Lung (tissue), 12 donors: Measurements from ENCODE around the gene ZNF678. TPM values are rescaled to one million over a fixed set of nuclear protein-coding genes. Genes with fewer than 3 reads are reported as not detected.

ENCODE experiments used
- ATAC-seq: fragments of 200-7000 bp; cut with Tn5 transposase; one replicate; pipeline ENCODE4 v1.9.1; 2020; ENCODE audit warnings: moderate number of reproducible peaks; ENCODE audit not compliant: insufficient read depth, low FRiP score
- DNase-seq, 3 donors: peaks; one replicate each; pipeline ENCODE4 v3.0.0-alpha.2; 2013 to 2017
- H3K27ac ChIP-seq, 2 donors: one replicate each; pipeline ENCODE4 v1.5.1; 2013; ENCODE audit warnings: mild to moderate bottlenecking in 2 of 2, moderate library complexity in 2 of 2, control low read depth in 1 of 2, inconsistent platforms in 1 of 2, low read depth in 1 of 2, low read length in 1 of 2
- H3K27me3 ChIP-seq, 3 donors: one replicate each; pipeline ENCODE4 v1.5.1; 2013; ENCODE audit warnings: low read length in 2 of 3; ENCODE audit not compliant: control insufficient read depth in 3 of 3, insufficient read depth in 3 of 3
- H3K36me3 ChIP-seq, 4 donors: one replicate each; pipeline ENCODE4 v1.5.1; 2013; ENCODE audit warnings: low read length in 4 of 4, mild to moderate bottlenecking in 1 of 4, moderate library complexity in 1 of 4; ENCODE audit not compliant: control insufficient read depth in 4 of 4, insufficient read depth in 4 of 4
- H3K4me1 ChIP-seq, 5 donors: one replicate each; pipeline ENCODE4 v1.5.1; 2013; ENCODE audit warnings: low read length in 5 of 5, mild to moderate bottlenecking in 2 of 5, moderate library complexity in 1 of 5; ENCODE audit not compliant: control insufficient read depth in 5 of 5, insufficient read depth in 5 of 5
- H3K4me3 ChIP-seq: one replicate; pipeline ENCODE4 v1.5.1; 2013; ENCODE audit warnings: mild to moderate bottlenecking, control low read depth, moderate library complexity
- H3K9ac ChIP-seq, 2 donors: one replicate each; pipeline ENCODE4 v1.5.1; 2013; ENCODE audit warnings: low read length in 2 of 2, control low read depth in 1 of 2; ENCODE audit not compliant: insufficient read depth in 1 of 2
- H3K9me3 ChIP-seq, 4 donors: one replicate each; pipeline ENCODE4 v1.5.1; 2013; ENCODE audit warnings: low read length in 3 of 4, mild to moderate bottlenecking in 1 of 4, moderate library complexity in 1 of 4; ENCODE audit not compliant: control insufficient read depth in 4 of 4, insufficient read depth in 3 of 4
- CTCF ChIP-seq: IDR thresholded peaks from 2 replicates; pipeline ENCODE4 v1.5.1; 2012; ENCODE audit warnings: mild to moderate bottlenecking; ENCODE audit errors: control extremely low read depth, extremely low read depth
- WGBS, 2 donors: extraction: QIAGEN DNeasy Blood & Tissue Kit; methylation state at CpG; one replicate each; pipeline ENCODE4 v1.1.7; 2013; 5-methylcytosine and 5-hydroxymethylcytosine counted together
- polyA plus RNA-seq, 2 donors: library from polyadenylated mRNA; stranded (reverse); fragments of 200-250 nt; gene quantifications; one replicate each; pipeline ENCODE4 v1.2.1, GENCODE V29; 2013
- total RNA-seq, 2 donors: library from RNA; depleted of rRNA in 1 of 2; stranded (reverse); fragments of >200 nt in 1 of 2; gene quantifications; one replicate each; pipeline ENCODE4 v1.2.1, GENCODE V29; 2014 to 2021
- donor health status: control.
- donor health status: control.
- donor health status: Bipolar disorder and iron deficiency.
- donor health status: healthy.
- donor health status: DM: yes; HTN: yes; CAD: no.

The ZNF678 gene
- total and polyA plus RNA-seq, 4 donors = 1.8 to 50.7 (median 4.7) TPM

- ATAC-seq = no peak
- Histone ChIP-seq H3K4me3 (no peak overlapping the region), H3K4me1 (peaks cover 0 to 2% (median 0%) of the 10 kb centered on the region in 5 donors), H3K9ac (no peak overlapping the region), H3K36me3 (peaks cover 9 to 45% (median 13%) of the 10 kb centered on the region in 4 donors), H3K9me3 (peaks cover 0 to 52% (median 25%) of the 10 kb centered on the region in 4 donors), H3K27me3 (no peaks in the 10 kb centered on the region), H3K27ac (no peak overlapping the region)
- no peak for TF ChIP-seq CTCF
- 91 to 93% methylated on average over 1 of the region's 1 CpG for WGBS, 2 donors
- no peak for DNase-seq
These were observed 50.2 kb downstream of the ZNF678 start for GRCh38 chr1:227613526-227613925.

DNA sequence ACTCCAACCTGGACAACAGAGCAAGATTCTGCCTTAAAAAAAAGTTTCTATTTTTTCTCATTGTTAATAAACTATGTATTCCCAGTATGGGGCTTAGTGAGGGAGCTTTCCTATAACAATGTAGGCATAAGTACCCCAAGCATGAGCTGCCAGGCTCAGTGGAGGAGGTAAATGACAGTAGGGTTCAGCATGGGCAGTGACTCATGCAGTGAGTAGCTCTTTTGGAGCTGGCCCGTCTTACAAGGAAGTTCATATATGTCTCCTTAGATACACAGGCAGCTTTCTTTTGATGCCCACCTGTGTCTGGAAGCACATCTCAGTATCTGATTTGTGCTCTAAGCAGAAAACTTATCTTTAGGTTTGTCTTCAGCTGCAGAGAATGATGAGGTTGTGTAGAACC is 57.9 kb downstream of the ZNF678 start:
- WGBS, 2 donors = 96 to 100% methylated on average over 1 of the region's 1 CpG
- DNase-seq = no peak

DNA sequence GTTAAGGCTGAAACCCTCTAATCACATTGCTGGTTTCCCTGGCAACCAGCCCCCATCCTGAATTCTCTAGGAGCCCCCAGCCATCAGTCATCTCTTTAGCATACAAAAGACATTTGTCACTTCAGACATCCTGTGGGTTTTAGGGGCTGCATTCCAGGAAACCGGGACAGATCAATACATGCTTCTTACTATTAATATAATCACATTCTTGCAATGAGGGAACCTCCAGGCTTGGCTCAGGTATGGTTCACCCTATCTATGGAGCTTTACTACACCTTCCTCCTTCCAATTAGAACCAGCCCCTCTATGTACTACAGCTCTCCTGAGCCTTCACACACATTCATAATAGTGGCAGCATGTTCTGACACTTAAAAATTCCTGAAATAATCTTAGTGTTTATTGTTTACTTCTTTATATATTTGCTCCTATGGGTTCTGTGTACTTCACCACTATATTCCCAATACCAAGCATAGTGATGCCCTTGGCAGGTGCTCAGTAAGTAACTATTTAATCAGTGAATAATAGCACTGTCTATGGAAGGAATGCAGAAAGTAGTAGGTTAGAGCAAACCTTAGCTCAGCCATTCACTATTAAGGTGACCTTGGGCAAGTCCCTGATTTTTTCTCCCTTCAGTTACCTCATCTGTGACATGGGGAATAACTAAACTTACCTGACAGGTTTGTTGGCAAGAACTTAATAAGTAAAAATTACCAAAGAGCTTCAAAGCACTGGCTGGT is 59.6 kb downstream of the ZNF678 start:
- Histone ChIP-seq H3K9ac (no peak overlapping the region), H3K9me3 (peaks cover 0 to 33% (median 13%) of the 10 kb centered on the region in 4 donors), H3K27me3 (no peaks in the 10 kb centered on the region), H3K4me1 (no peaks in the 10 kb centered on the region), H3K27ac (no peak overlapping the region), H3K4me3 (no peak overlapping the region), H3K36me3 (peaks cover 0 to 21% (median 6%) of the 10 kb centered on the region in 4 donors)
- WGBS, 2 donors = 90 to 91% methylated on average over 1 of the region's 1 CpG
- ATAC-seq (no peak), DNase-seq (no peak)
- no peak for TF ChIP-seq CTCF

More for the DNA sequence above, 57.9 kb downstream of the ZNF678 start:
- H3K9ac ChIP-seq = no peak overlapping the region
- H3K4me3 ChIP-seq = no peak overlapping the region
- ATAC-seq = no peak
- TF ChIP-seq CTCF = no peak
- peaks cover 0 to 28% (median 9%) of the 10 kb centered on the region in 4 donors for H3K36me3 ChIP-seq
- no peak overlapping the region for H3K27ac ChIP-seq
- H3K27me3 ChIP-seq = no peaks in the 10 kb centered on the region
- no peaks in the 10 kb centered on the region for H3K4me1 ChIP-seq
- peaks cover 0 to 39% (median 17%) of the 10 kb centered on the region in 4 donors for H3K9me3 ChIP-seq

- Histone ChIP-seq H3K9ac (no peak overlapping the region), H3K27ac (no peak overlapping the region), H3K36me3 (peaks cover 0 to 28% (median 3%) of the 10 kb centered on the region in 4 donors), H3K4me1 (peaks cover 0 to 1% (median 0%) of the 10 kb centered on the region in 5 donors), H3K9me3 (peaks cover 0 to 60% (median 29%) of the 10 kb centered on the region in 4 donors), H3K4me3 (no peak overlapping the region), H3K27me3 (no peaks in the 10 kb centered on the region)
- DNase-seq (no peak), ATAC-seq (no peak)
- WGBS, 2 donors = 86 to 91% methylated on average over 13 of the region's 13 CpGs
- no peak for TF ChIP-seq CTCF
These were observed 69.0 kb downstream of the ZNF678 start for GRCh38 chr1:227632325-227632724.
